ENCODE data around the gene RDH14. TPM values are rescaled to one million over a fixed set of nuclear protein-coding genes. Genes with fewer than 3 reads are reported as not detected.

The RDH14 gene
- total RNA-seq, 2 experiments from 2014 or later = 18.8 to 19.4 TPM

DNA sequence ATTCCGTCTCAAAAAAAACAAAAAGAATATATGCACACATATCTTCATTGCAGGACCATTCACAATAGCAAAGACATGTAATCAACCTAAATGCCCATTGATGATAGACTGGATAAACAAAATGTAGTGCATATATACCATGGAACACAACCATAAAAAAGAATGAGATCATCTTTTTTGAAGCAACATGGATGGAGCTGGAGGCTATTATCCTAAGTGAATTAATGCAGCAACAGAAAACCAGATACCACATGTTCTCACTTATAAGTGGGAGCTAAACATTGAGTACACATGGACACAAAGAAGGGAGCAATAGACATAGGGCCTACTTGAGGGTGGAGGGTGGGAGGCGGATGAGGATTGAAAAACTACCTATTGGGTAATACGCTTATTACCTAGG, 20.2 kb upstream of the RDH14 start:
- no peak for DNase-seq
- peaks cover 43% of the 10 kb centered on the region for H3K9me3 Mint-ChIP-seq
- no peak for ATAC-seq
- intact Hi-C loops (cut with micrococcal nuclease) = no loop called here
- ChIA-PET CTCF (no interaction called here), POLR2A (no interaction called here)
- no peaks in the 10 kb centered on the region for H3K27me3 Mint-ChIP-seq
- TF ChIP-seq CTCF (IDR thresholded peaks at IDR 0.05) = no peak
- H3K4me1 Mint-ChIP-seq (ENCODE audit: low read depth) = no peaks in the 10 kb centered on the region
- no peak overlapping the region for H3K27ac Mint-ChIP-seq
- no peak overlapping the region for H3K4me3 Mint-ChIP-seq
- peaks cover 31% of the 10 kb centered on the region for H3K36me3 Mint-ChIP-seq (ENCODE audit: low read depth)

DNA sequence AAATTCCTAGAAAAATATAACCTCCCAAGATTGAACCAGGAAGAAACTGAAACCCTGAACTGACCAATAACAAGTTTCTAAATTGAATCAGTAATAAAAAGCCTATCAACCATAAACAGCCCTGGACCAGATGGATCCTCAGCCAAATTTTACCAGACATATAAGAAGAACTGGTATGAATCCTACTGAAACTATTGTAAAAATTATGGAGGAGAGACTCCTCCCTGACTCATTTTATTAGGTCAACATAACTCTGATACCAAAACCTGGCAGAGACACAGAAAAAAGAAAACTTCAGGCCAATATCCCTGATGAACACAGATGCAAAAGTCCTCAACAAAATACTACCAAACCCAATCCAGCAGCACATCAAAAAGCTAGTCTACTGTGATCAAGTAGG, 17.6 kb upstream of the RDH14 start:
- Mint-ChIP-seq H3K36me3 (ENCODE audit: low read depth) (peaks cover 22% of the 10 kb centered on the region), H3K4me1 (ENCODE audit: low read depth) (no peaks in the 10 kb centered on the region), H3K9me3 (peaks cover 28% of the 10 kb centered on the region), H3K27me3 (no peaks in the 10 kb centered on the region), H3K27ac (no peak overlapping the region), H3K4me3 (no peak overlapping the region)
- TF ChIP-seq CTCF (IDR thresholded peaks at IDR 0.05) = no peak
- DNase-seq = no peak
- ATAC-seq = no peak
- POLR2A ChIA-PET = no interaction called here
- CTCF ChIA-PET = no interaction called here
- intact Hi-C loops (cut with micrococcal nuclease) = no loop called here

DNA sequence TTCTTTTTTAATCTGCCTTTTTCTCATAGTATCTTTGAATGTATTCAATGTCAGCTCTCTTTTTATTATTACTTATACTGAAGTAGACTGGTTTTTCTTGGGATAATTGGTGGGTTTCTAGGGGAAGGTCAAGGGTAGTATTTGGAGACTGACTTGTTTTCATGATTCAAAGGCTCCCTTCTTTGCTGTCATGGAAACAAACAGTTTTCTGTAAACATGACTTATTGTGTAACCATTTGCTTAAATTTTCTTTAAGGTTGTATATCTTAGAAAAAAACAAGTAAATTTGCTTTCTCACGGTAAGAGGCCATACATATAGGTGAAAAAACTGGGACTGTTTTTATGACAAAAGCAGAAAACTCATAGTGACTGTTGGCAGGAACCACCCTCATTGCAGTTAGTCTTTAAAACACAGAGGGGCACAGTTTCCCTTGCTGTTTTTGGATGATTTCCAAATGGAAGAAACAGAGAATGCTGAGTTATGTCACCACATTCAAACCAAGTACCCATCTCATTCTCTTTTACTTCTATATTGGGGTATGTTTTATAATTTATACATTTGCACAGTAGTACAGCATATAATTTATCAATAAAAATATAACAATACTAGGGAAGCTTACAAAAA, 5.8 kb upstream of the RDH14 start:
- no peak for ATAC-seq
- Mint-ChIP-seq H3K27ac (no peak overlapping the region), H3K4me3 (no peak overlapping the region), H3K9me3 (peaks cover 3% of the 10 kb centered on the region), H3K27me3 (no peaks in the 10 kb centered on the region), H3K36me3 (ENCODE audit: low read depth) (peaks cover 42% of the 10 kb centered on the region), H3K4me1 (ENCODE audit: low read depth) (peaks cover under 1% of the 10 kb centered on the region)
- no peak for DNase-seq
- CTCF ChIA-PET = no interaction called here
- POLR2A ChIA-PET = no interaction called here
- TF ChIP-seq CTCF (IDR thresholded peaks at IDR 0.05) = no peak
- intact Hi-C loops (cut with micrococcal nuclease) = no loop called here

- H3K9me3 Mint-ChIP-seq = peaks cover 3% of the 10 kb centered on the region
- CTCF ChIA-PET = interaction anchor here (1.0 to 1.4 kb wide), 3 partner anchors 10 to 41 kb away, joined by 3 to 4 read pairs (median 3); no protein-coding TSS in a partner anchor
- no peaks in the 10 kb centered on the region for H3K27me3 Mint-ChIP-seq
- no peak for DNase-seq
- peaks cover 44% of the 10 kb centered on the region for H3K36me3 Mint-ChIP-seq (ENCODE audit: low read depth)
- TF ChIP-seq CTCF (IDR thresholded peaks at IDR 0.05) = no peak
- peak overlapping the region; percentile 93 for H3K4me3 Mint-ChIP-seq
- POLR2A ChIA-PET = interaction anchor here (1.1 to 1.4 kb wide), 3 partner anchors 10 to 1341 kb away, joined by 3 to 5 read pairs (median 3); partner anchors contain the start of gene TTC32
- H3K27ac Mint-ChIP-seq = peak overlapping the region; percentile 87
- ATAC-seq = no peak
- intact Hi-C loops (cut with micrococcal nuclease) = no loop called here
- peaks cover 36% of the 10 kb centered on the region for H3K4me1 Mint-ChIP-seq (ENCODE audit: low read depth)
Measured at GRCh38 chr2:18560797-18561085, 288 bp upstream of the RDH14 start.

- DNase-seq (no peak), ATAC-seq (no peak)
- Mint-ChIP-seq H3K27me3 (no peaks in the 10 kb centered on the region), H3K9me3 (peaks cover 3% of the 10 kb centered on the region), H3K36me3 (ENCODE audit: low read depth) (peaks cover 44% of the 10 kb centered on the region), H3K27ac (peak overlapping the region; percentile 95), H3K4me3 (peak overlapping the region; percentile 93), H3K4me1 (ENCODE audit: low read depth) (peaks cover 43% of the 10 kb centered on the region)
- TF ChIP-seq CTCF (IDR thresholded peaks at IDR 0.05) = no peak
- CTCF ChIA-PET = interaction anchor here (1.0 to 1.4 kb wide), 2 partner anchors 13 to 40 kb away, joined by 3 read pairs; no protein-coding TSS in a partner anchor
- POLR2A ChIA-PET = interaction anchor here (0.6 to 1.8 kb wide), 3 partner anchors 11 to 1342 kb away, joined by 4 to 6 read pairs (median 5); partner anchors contain the start of gene TTC32
- intact Hi-C loops (cut with micrococcal nuclease) = loop anchor here (10.0 kb wide), 1 partner anchor 795 kb away; the partner anchor contains the start of gene OSR1
Measured at GRCh38 chr2:18559531-18560030, 872 bp downstream of the RDH14 start.

Data from activated CD8-positive, alpha-beta T cell treated with anti-CD3 and anti-CD28 coated beads for 36 hours (primary cell).